HL-60/S4 (cell line): Measurements from ENCODE around the gene JARID2.

Source experiments
- in situ Hi-C: fragments of 300-500 bp; cut with MboI; formaldehyde crosslinking; loops from 2 replicates; pipeline ENCODE4 v1.14.3; 2022; ENCODE audit warnings: low sequenced_read_pairs

JARID2 gene

DNA sequence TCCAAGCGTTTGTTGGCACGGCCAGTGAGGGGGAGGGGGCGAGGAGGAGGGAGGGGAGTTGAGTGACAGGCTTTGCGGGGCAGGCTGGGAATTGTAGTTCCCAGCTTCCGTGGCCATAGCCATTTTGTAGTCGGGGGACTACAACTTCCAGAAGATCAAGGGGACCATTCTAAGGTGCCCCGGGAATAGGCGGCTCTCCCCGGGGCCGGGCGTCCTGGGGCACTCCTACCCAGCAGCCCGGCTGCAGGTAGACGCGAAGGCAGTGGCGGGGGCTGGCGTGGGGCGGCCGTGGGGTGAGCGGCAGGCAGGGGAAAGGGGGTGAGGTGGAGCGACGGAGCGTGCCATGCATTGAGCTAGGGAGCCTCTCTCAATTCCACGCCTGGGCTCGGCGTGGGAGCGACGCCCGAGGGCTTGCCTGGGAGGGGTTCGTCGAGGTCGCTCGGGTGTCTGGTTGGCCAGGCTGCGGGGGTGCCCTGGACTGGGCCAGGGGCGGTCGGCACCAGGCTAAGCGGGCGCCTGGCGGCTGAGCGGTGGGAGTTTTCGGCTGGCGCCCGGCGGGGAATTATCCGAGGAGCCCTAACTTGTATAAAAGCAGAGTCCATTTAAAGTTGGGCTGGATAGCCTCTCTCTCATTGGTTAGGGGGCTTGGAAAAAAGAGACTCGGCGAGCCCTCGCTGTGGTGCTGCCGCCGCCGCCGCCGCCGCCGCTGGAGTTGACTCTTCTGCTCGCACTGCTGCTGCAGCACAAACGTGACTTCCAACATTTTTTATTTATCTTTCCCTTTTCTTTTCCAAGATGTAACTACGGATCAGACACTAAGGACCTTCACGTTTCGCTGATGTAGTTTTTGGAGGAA lies at the start of gene JARID2:
Gene JARID2 (plus strand): TSS at position 709 of the 856 bp plus-strand sequence. CDS start 471 bp downstream, outside the sequence.
- in situ Hi-C loops: no loop called here

DNA sequence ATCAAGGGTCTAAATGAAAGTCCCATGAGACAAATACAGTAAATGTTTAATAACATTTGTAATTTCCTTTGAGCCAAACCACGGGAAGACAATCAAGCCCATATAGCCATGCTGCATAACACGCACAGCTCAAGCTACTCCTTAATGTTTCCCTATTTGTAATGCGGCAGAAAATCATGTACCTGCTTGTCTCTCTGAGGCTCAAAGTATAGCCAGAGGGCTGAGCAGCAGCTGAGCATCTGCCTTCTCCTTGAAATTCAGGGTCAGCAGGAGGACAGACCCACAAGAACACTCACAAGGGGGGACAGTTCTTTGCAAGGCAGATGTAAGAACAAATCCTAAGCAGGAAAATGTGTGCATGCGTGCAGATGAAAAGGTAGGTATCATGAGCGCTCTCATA lies 45.8 kb upstream of the JARID2 start:
- in situ Hi-C loops: no loop called here

DNA sequence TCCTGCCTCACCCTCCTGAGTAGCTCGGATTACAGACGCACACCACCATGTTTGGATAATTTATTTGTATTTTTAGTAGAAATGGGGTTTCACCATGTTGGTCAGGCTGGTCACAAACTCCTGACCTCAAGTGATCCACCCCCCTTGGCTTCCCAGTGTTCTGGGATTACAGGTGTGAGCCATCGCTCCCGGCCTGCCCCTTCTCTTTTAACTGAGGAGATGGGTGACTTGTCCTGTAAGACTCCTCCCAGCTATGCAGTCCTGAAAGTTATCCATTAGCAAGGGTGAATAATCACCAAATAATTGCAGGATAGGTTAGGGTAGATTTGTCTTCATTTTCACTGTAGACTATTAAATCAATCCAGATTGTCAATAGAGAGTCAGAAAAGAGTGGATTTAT lies 40.5 kb upstream of the JARID2 start:
- in situ Hi-C loops: no loop called here

DNA sequence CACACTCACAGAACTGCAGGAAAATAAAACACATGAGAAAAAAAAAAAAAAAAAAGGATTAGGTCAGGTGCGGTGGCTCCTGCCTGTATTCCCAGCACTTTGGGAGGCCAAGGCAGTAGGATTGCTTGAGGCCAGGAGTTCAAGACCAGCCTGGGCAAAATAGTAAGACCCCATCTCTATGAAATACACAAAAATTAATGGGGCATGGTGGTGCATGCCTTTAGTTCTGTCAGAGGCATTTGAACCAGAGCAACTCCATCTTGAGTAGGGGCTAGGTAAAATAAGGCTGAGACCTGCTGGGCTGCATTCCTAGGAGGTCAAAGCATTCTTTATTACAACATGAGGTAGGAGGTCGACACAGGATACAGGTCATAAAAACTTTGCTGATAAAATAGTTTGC lies 39.0 kb upstream of the JARID2 start:
- in situ Hi-C loops: no loop called here

DNA sequence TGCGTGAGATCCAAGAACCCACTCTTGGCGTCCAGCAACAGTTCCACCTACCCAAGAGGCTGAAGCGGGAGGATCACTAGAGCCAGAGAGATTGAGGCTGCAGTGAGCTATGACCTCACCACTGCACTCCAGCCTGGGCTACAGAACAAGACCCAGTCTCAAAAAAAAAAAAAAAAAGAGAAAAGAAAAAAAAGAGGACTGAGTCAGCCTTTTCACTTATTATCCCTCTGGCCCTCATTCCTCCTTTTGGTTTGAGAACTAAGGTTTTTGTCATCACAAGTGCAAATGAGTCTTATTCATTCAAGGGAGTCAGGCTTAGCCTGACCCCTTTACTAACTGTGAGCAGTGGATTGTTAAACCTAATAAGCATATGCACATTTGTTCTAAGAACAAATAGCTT lies 37.9 kb upstream of the JARID2 start:
- in situ Hi-C loops: no loop called here

DNA sequence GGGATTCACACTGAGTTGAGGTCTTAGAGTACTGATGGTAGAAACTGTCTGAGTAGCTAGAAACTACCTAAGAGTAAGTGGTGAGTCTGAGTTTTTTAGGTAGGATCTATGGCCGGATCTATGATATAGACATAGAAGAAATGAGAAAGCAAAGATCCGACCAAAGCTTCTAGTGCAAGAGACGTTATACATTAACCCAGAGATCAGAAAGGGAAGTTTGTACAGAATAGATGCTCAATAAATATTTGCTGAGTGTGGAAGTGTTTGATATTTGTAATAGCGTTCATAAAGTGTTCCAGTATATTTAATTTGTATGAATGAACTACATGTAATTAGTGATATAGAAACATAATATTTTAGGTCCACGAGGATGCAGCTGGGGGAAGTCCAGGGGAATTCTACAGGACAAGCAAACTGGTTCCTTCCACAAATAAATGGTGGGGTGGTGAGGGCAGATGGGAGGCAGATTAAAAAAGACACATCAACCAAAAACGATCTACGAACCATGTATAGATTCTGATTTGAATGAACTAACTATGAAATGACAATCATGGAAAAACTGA lies 31.9 kb upstream of the JARID2 start:
- in situ Hi-C loops: no loop called here

DNA sequence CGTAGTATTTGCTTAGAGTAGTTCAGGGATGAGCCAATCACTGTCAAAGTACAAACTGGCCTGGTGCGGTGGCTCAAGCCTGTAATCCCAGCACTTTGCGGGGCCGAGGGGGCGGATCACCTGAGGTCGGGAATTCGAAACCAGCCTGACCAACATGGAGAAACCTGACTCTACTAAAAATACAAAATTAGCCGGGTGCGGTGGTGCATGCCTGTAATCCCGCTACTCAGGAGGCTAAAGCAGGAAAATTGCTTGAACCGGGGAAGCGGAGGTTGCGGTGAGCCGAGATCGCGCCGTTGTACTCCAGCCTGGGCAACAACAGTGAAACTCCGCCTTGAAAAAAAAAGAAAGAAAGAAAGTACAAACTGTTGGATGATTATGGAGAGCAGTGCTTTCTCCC lies 27.5 kb upstream of the JARID2 start:
- in situ Hi-C loops: no loop called here

DNA sequence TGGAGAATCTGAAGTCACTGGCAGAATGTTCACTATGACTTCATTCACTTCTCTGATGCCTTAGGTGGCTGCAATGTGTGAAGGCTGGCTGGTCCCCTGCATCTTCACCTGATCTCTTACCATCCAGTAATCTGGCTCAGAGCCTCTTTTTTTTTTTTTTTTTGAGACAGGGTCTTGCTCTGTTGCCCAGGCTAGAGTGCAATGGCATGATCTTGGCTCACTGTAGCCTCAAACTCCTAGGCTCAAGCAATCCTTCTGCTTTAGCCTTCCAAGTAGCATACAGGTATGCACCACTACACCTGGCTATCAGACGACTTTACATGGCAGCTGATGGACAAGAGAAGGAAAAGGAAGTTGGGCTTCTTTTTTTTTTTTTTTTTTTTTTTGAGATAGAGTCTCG lies 25.8 kb upstream of the JARID2 start:
- in situ Hi-C loops: no loop called here

DNA sequence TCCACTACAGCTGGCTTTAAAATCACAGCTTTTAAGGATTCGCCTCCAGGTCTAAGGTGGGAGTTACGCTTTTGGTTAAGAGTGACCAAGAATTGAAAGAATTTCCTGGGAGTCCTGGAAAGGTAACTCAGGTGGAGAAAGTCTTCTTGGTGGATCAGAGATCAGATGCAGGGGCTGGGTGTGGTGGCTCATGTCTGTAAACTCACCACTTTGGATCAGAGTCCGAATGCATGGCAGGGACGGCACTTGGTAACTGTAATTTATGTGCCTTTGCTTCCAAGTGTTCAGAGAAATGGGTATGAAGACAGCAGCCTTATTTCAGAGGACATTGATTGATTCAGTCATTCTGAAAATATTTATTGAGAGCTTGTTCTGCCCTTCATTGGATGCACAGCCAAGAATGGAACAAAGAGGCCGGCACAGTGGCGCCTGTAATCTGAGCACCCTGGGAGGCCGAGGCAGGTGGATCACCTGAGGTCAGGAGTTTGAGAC lies 18.0 kb upstream of the JARID2 start:
- in situ Hi-C loops: no loop called here

DNA sequence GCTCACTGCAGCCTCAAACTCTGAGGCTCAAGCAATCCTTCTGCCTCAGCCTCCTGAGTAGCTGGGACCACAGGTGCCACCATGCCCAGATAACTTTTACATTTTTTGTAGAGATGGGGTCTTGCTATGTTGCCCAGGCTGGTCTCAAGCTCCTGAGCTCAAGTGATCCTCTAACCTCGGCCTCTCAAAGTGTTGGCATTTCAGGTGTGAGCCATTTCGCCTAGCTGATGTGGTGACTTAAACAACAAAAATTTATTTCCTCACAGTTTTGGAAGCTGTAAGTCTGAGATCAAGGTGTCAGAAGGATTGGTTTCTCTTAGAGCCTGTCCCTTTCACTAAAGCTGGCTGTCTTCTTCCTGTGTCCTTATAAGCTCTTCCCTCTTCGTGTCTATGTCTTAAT lies 15.0 kb upstream of the JARID2 start:
- in situ Hi-C loops: no loop called here

DNA sequence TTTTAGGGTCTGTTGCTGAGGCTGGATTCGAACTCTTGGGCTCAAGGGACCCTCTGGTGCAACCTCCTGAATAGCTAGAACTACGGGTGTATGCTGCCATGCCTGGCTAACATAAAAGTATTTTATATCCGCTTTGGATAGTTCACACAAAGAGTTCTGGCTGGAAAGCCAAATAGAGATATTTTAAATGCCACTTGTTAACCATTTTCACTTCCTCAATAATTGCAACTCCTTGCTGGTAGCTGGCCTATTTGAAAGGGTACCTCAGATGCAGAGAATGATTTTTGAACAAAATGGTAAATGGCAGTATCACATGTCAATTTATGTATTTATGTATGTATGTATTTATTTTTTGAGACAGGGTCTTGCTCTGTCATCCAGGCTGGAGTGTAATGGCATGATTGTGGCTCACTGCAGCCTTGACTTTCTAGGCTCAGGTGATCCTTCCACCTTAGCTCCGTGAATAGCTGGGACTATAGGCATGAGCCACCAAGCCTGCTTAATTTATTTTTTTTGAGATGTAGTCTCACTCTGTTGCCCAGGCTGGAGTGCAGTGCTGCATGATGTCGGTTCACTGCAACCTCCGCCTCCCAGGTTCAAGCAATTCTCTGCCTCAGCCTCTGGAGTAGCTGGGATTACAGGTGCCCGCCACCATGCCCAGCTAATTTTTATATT lies 12.9 kb upstream of the JARID2 start:
- in situ Hi-C loops: no loop called here

DNA sequence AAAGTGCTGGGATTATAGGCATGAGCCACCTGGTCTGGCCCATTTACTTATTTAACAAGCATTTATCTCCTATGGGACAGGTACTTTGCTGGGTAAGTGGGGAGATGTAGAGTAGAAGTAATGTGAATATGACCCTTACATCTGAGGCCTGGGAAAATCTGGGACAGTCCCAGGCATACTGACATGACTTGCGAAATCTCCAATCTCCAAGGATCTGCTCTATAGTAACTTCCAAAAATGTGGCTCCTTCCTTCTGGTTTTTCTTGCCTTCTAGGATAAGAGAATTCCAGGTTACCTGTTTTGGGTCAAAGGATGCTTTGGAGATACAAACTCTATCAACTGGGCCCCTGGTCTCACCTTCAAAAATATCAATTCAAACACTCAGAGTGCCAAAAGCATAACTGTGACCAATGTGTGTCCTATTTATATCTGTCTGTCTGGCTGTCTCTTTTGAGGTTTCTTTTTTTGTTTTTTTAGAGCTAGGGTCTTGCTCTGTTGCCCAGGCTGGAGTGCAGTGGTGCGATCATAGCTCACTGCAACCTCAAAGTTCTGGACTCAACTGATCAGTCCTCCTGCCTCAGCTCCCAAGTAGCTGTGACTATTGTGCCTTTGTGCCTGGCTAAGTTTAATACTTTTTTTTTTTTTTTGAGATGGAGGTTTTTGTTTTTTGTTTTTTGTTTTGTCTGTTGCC lies 11.7 kb upstream of the JARID2 start:
- in situ Hi-C loops: no loop called here

DNA sequence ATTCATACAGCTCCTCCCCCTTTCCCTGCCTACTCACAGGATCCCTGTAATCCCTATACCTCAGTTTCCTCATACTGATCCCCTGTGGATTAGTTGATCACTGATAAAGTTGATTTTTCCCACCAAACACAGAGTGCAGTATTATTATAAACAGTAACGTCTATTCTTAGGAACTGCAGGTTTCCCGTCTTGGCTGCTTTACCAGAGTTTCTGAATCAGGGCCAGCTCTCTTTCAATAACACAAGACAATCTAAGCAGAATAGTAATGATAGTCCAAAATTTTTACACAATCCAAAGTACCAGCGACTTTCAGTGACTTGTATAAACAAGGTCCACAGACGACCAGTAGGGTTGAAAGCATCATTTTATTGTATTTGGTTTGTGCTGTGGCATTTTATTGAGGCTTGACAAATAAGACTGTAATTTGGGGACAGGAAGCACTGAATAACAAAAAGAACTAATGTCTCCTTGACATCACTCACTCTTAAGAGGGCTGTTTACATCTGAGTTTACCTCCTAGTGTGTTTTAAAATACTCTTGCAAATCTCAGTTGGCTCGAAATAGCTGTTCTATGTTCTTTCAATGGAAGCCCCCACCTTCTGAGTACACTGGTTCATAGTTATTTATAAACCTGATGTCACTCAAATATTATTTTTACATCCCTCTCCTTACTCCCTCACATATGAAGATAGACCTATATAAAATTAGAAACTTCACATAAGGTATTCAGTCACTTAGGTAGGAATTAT lies 6.1 kb upstream of the JARID2 start:
- in situ Hi-C loops: no loop called here

DNA sequence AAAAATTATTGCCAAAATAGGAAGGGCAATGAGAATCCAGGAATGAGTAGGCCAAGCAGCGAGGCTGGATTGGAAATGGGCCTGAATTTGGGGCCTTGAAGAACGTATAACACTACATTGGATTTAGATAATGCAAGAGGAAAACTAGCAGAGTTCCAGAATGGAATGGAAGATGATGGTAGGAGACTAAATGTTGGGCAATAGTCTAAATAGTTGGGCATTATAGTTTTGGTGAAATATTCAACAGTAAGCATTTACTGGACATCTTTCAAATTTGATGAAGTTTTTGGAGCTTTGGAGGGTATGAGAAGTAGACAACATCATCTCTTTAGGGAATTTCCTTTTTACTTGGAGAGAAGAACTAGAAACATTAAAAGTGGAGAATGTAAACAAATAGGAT lies 3.4 kb upstream of the JARID2 start:
- in situ Hi-C loops: no loop called here

DNA sequence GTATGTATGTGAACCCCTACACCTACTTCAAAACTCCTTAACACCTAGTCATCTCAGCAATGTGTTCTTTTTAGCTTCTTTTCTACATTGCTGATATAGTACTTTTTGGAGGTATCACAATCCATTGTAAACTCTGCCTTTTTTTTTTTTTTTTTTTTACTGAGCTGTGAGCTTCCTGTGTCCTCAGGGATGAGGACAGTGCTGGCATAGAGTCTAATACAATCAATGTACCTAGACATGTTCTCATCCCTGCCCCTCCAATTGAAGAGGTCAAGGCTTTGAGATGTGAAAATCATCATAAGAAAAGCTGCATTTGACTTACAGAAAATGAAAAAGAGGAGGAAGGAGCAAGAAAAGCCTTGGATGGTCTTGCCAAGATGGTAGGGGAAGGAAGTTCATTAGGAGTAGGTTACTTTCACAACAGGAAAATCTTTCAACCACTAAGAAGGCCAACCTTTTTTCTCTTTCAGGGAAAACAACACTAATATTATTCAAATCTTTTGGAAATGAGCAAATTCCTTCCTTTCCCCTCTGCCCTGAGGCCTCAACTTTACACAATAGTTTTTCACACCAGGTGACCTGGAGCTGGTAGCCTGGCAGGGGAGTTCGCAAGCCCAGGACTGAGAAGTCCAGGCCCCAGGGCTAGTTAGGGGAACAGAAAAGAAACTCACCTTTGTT lies 2.8 kb upstream of the JARID2 start:
- in situ Hi-C loops: no loop called here

DNA sequence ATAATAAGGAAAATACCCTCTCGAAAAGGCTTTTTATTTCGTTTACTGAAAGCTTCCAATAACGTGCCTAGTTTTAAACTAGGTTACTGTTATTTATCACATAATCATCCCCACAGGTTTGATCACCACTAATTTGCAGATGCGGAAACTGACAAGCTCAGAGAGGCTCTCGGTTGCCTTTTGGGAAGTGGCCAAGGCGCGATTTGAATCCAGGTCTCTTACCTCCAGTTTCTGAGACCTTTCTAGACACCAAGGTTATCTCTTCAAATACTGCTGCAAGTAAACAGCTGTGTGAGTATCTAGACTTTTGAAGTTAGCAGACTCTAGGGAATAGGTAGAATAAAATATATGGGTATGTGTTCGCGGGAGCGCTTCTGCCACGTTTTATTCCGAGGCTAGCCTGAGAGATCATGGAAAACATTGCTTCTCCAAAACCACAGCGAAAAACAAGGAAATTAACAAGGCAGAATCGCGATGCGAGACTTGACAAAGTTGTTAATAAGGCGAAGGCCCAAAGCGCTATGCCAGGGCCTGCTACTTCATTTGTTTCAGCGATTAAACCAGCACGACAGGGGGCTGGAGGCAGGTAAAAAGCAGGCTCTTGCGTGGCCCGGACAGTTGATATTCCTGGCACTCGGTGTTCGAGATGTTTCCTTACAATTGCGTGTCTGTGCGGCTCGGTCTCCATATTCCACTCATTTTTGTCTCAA lies 1.8 kb upstream of the JARID2 start:
- in situ Hi-C loops: no loop called here

DNA sequence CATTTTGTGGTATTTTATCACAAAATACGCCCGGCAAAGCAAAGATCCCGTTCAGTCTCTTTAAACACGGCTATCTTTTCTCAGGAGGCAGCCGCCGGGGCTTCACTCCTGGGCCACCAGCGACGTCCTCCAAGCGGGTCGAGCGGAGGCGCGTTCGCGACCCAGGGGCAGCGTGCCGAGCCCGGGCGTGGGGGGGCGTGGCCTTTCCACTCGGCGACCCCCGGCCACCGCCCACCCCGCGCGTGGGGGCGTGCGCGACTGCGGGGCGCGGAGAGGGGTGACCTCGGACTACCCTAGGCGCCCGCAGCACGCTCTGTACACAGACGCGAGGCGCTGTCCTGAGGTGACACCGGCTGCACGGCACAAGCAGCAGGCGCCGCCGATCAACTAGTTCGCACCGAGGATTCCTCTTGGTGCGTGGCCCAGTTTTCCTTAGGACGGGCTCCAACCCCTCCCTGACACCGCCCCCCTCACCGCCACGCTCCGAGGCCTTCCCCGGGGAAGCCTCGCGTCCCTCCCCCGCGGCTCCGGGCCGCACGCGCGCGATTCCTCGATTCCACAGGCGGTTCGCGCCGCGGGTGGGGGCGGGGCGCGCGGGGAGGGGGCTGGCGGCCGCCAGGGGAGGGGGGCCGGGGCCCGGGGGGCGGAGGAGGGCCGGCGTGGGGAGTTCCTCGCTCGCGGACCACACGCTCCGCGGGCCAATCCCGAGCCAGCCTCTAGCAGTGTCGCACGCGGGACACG lies 1.1 kb upstream of the JARID2 start:
- in situ Hi-C loops: no loop called here

DNA sequence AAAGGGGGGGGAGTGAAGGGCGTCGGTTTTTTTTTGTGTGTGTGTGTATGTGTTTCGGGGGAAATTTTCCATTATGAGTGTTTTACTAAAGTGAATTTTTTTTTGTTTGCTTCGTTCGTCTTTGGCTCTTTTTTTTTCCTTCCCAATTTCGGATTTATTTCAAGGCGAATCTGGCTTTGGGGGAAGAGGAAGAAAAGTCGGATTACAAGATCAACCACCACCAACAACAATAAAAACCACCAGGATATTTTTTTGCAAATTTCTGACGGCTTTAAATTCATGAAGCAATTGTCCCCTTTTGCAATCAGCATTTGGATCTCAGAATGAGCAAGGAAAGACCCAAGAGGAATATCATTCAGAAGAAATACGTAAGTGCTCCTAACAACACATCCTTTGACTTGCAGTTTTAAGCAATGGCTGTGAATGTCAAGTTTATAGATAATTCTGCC lies 372 bp downstream of the JARID2 start:
- in situ Hi-C loops: no loop called here
